LNCAP (cell line): ENCODE measurements around the gene DYNC1I1.

Experiments used
- TF ChIP-seq, protein P1 (sequence below): fragments of 450-650 bp; IDR thresholded peaks from 2 replicates; pipeline ENCODE4 v1.5.1; 2017; ENCODE audit warnings: mild to moderate bottlenecking

Gene DYNC1I1

DNA sequence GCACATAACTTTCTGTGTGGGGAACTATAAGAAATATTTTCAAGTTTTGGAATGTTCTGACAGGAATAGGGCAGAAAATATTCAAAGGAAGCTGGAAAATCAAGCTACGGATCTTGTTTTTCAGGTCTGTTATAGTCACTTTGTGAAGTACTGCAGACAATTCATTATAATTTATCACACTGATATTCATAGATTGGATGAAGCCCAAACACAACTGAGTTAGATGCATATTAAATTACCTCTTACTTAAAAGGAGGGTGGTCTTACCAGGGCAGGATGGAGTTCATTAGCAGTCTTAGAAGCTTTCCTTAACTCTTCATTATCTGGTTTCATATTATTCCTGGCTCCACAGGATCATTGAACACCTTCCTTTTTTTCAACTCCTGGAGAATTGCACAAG, 242.3 kb downstream of the DYNC1I1 start:
- TF ChIP-seq, protein P1, sequence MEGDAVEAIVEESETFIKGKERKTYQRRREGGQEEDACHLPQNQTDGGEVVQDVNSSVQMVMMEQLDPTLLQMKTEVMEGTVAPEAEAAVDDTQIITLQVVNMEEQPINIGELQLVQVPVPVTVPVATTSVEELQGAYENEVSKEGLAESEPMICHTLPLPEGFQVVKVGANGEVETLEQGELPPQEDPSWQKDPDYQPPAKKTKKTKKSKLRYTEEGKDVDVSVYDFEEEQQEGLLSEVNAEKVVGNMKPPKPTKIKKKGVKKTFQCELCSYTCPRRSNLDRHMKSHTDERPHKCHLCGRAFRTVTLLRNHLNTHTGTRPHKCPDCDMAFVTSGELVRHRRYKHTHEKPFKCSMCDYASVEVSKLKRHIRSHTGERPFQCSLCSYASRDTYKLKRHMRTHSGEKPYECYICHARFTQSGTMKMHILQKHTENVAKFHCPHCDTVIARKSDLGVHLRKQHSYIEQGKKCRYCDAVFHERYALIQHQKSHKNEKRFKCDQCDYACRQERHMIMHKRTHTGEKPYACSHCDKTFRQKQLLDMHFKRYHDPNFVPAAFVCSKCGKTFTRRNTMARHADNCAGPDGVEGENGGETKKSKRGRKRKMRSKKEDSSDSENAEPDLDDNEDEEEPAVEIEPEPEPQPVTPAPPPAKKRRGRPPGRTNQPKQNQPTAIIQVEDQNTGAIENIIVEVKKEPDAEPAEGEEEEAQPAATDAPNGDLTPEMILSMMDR, result no peak

DNA sequence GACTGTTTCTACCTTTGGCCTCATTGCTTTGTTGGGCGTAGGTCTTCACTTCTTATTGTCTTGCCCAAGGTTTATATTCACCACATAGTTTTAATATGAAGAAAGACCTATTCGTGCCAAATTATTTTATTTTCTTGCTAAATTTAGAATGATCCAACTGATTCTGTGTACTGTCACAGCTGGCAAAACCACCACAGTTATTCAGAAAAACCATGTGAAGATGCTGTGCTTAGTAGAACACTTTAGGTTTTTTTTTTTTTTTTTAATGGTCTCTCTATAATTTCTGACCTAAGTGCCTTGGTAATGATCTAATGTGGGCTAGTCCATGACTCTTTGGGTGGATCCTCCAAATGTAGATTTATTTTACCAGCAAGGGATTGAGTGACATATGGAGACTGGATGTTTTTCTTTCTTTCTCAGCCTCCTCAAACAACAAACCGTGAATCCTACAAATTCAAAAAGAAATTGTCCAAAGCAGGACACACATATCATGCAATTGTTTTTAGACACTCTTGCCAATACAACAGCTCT, 243.8 kb downstream of the DYNC1I1 start:
- TF ChIP-seq, protein P1, result no peak

DNA sequence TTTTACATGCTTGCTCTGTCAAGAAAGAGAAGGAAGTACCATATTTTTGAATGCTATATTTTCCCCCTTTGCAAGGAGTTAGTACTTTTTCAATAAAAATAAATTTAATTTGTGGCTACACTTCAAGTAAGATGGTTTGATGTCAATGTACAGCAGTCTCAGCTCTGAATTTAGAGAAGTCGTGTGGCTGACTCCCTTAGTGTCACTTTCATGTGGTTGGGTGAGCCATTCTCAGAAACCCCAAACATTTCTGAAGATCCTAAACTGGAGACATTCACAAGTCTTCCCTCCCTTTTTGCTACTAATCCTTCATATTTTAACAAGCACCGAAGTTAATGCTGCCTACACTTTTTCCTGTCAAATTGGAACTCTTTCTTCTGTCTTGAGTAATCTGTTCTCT, 244.4 kb downstream of the DYNC1I1 start:
- TF ChIP-seq, protein P1, result no peak

DNA sequence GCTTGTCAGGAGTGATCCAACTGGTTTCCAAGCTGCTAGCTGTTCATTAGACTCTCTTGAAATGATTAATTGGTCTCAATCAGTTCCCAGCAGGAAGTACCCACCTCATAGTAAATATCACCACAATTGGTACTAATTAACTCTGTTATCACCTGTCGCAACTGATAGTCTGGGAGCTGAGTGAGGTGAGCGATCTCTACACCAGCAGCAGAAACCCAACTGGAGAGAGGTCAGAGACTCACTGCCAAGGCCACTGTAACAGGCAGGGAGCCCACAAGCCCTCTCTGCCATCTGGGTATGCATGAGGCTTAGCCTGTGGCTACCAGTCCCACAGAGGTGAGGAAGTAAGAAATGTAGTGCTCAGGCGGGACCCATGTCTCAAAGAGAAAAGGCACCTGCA, 245.5 kb downstream of the DYNC1I1 start:
- TF ChIP-seq, protein P1, result no peak

DNA sequence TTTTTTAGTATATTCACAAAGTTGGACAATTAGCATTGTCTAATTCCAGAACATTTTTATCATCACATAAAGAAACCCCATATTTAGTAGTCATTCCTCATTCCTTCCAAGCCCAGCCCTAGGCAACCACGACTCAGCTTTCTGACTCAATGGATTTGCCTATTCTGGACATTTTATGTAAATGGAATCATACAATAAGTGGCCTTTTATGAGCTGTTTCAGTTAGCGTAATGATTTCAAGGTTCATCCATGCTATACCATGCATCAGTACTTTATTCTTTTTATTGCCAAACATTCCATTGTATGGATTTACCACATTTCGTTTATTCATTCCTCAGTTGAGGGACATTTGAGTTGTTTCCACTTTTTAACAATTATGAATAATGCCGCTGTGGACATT, 249.2 kb downstream of the DYNC1I1 start:
- TF ChIP-seq, protein P1, result no peak

DNA sequence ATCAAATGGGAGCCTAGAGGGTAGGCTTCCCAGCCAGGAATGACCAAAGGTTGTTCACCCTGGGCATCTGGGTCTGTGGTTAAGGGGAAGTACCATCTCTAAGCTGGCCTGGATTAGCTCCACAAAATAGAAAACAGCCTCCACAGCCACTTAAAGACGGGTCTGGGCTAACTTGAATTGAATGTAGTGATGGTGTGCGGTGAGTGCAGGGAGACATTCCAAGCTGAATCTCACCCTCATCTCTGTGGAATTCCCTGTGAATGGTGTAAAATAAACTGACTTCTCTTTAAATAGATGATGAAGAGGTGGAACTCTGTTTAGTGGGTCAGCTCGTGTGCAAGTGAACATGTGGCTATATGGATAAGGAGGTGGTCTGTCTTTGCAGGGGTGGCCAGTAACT, 251.0 kb downstream of the DYNC1I1 start:
- TF ChIP-seq, protein P1, result no peak

DNA sequence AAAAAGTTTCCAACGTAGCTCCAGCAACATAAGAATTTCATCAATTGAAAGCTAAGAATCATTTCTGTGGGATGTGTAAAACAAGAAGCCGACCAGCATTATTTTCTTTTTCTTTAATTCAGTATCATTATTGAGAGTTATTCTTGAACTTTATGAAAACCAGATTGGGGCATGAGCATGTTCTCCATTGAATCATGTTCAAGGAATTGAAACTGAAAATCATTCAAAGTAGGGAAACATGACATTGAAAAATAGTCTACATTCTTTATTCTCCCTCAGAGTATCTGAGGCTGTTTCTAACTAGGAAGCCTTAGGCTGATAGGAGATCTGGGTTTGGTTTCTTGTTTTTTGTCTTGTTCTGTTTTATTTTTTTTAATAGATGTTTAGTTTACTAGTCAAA, 253.7 kb downstream of the DYNC1I1 start:
- TF ChIP-seq, protein P1, result no peak

DNA sequence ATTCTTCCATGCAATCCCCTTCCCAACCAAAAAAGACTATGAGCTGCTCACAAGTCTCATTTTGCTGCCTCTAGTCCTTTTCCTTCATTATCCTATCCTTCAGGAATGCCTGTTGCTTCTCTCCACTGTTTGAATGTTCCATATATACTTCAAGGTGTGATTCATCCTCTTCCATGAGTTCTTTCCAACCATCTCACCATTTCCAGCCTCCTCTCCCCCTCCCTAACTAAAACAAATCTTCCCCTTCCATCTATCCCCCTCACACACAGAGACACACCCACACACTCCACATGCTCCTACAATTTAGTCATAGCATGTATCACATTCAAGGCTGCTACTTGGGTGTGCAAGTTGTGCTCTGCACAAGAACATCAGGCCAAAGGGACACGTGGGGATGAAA, 254.3 kb downstream of the DYNC1I1 start:
- TF ChIP-seq, protein P1, result no peak
